Pancreas (tissue), 10 donors: Measurements from ENCODE around the gene HGD. TPM values are rescaled to one million over a fixed set of nuclear protein-coding genes. Genes with fewer than 3 reads are reported as not detected.
A peak's percentile ranks its signal among the peaks of the same experiment; 100 is the strongest.

Source experiments
- ATAC-seq, 4 donors: fragments of 200-7000 bp; cut with Tn5 transposase; one replicate each; pipeline versions ENCODE4 v1.8.0 to v1.9.1; 2020; ENCODE audit warnings: mild to moderate bottlenecking in 4 of 4, moderate library complexity in 4 of 4
- DNase-seq, 6 donors: peaks; one replicate each; pipeline ENCODE4 v3.0.0-alpha.2; 2020
- FAIRE-seq: peaks from 2 replicates; lab custom pipeline; 2012; peaks lifted over from hg19 to GRCh38; lab: Jason Lieb, UNC
- H3K27ac ChIP-seq, 4 donors: fragments of 200-600 bp; sonication (generic); 1 replicate in 3 of 4; 2 replicates in 1 of 4; pipeline versions ENCODE4 v1.5.0 to v1.8.0; 2020
- H3K27me3 ChIP-seq, 4 donors: fragments of 200-600 bp; one replicate each; pipeline ENCODE4 v1.8.0; 2021
- H3K36me3 ChIP-seq, 3 donors: fragments of 200-600 bp; sonication (generic) in 1 of 3; one replicate each; pipeline versions ENCODE4 v1.5.0 to v1.8.0; 2020 to 2021
- H3K4me1 ChIP-seq, 3 donors: fragments of 200-600 bp; one replicate each; pipeline ENCODE4 v1.8.0; 2021
- H3K4me3 ChIP-seq, 4 donors: fragments of 200-600 bp; sonication (generic) in 2 of 4; one replicate each; pipeline versions ENCODE4 v1.5.0 to v1.8.0; 2020 to 2021
- H3K9me3 ChIP-seq, 4 donors: fragments of 200-600 bp; one replicate each; pipeline ENCODE4 v1.8.0; 2021
- CTCF ChIP-seq, 4 donors: fragments of 200-600 bp; sonication (generic) in 3 of 4; IDR thresholded peaks; one replicate each; pipeline versions ENCODE4 v1.5.0 to v1.8.0; 2021; ENCODE audit warnings: antibody characterized with exemption in 4 of 4
- WGBS, 2 donors: extraction: QIAGEN DNeasy Blood & Tissue Kit; methylation state at CpG; one replicate each; pipeline ENCODE4 v1.1.7; 2013; 5-methylcytosine and 5-hydroxymethylcytosine counted together
- intact Hi-C, 3 donors: fragments of 100-400 bp; cut with DNase I; formaldehyde crosslinking; loops; one replicate each; pipeline versions ENCODE4 v1.11.1 to v1.14.2; 2022
- polyA plus RNA-seq, 2 donors: library from polyadenylated mRNA; stranded (reverse); fragments of 200-250 nt; gene quantifications; one replicate each; pipeline ENCODE4 v1.2.3, GENCODE V29; 2013
- total RNA-seq, 6 donors: library from RNA; stranded (reverse); fragmentation: NEBNext Ultra II Directional in 4 of 6; extraction: Animal tissue kit (Norgen Biotek cat#: 25700) in 4 of 6; gene quantifications; one replicate each; pipeline versions ENCODE4 v1.2.1 to v1.2.4, GENCODE V29; 2021 to 2023
- donor health status: healthy with polysubstance abuse.
- donor health status: DM: no; HTN: no; CAD: no; lungs with moderate emphysema.
- donor health status: DM: no; HTN: no; CAD: no.
- donor health status: control.
- donor health status: control.
- donor health status: Bipolar disorder and iron deficiency.
- donor health status: DM: yes; HTN: yes; CAD: no.
- donor health status: DM: no; HTN: no; CAD: no.
- donor health status: DM: no; HTN: no; CAD: no.
- donor health status: DM: yes; HTN: yes; CAD: no.

Gene HGD
- total and polyA plus RNA-seq, 8 donors = 9.7 to 27.7 (median 16.0) TPM

GRCh38 chr3:120670576-120670975, 11.5 kb downstream of the HGD start:
- no peak for DNase-seq
- H3K27ac ChIP-seq = no peak overlapping the region
- no peaks in the 10 kb centered on the region for H3K9me3 ChIP-seq
- WGBS, 2 donors = 87 to 94% methylated on average over 2 of the region's 2 CpGs
- H3K4me1 ChIP-seq = no peaks in the 10 kb centered on the region
- no peak overlapping the region for H3K4me3 ChIP-seq
- intact Hi-C loops = no loop called here
- no peak for TF ChIP-seq CTCF (IDR thresholded peaks at IDR 0.05)
- no peak for FAIRE-seq
- H3K36me3 ChIP-seq = peaks cover 0 to 36% (median 0%) of the 10 kb centered on the region in 3 donors
- H3K27me3 ChIP-seq = no peaks in the 10 kb centered on the region
- no peak for ATAC-seq

- no peak for DNase-seq
- Histone ChIP-seq H3K36me3 (peaks cover 0 to 10% (median 0%) of the 10 kb centered on the region in 3 donors), H3K27me3 (no peaks in the 10 kb centered on the region), H3K4me3 (no peak overlapping the region), H3K27ac (no peak overlapping the region), H3K9me3 (no peaks in the 10 kb centered on the region), H3K4me1 (peaks cover 0 to 5% (median 0%) of the 10 kb centered on the region in 3 donors)
- intact Hi-C loops = no loop called here
- ATAC-seq = no peak
- no peak for FAIRE-seq
- no peak for TF ChIP-seq CTCF (IDR thresholded peaks at IDR 0.05)
Observed at GRCh38 chr3:120664926-120665325, 17.1 kb downstream of the HGD start.

- H3K4me3 ChIP-seq = no peak overlapping the region
- H3K36me3 ChIP-seq = peaks cover 0 to 6% (median 0%) of the 10 kb centered on the region in 3 donors
- peaks cover 0 to 5% (median 0%) of the 10 kb centered on the region in 3 donors for H3K4me1 ChIP-seq
- no peaks in the 10 kb centered on the region for H3K27me3 ChIP-seq
- no peak for TF ChIP-seq CTCF (IDR thresholded peaks at IDR 0.05)
- no peak overlapping the region for H3K27ac ChIP-seq
- WGBS, 2 donors = 47 to 60% methylated on average over 5 of the region's 5 CpGs
- DNase-seq (no peak), ATAC-seq (no peak), FAIRE-seq (no peak)
- intact Hi-C loops = no loop called here
- H3K9me3 ChIP-seq = no peaks in the 10 kb centered on the region
Observed at GRCh38 chr3:120661945-120662344, 20.1 kb downstream of the HGD start.

- FAIRE-seq (no peak), ATAC-seq (peak in 1 of 4 donors; percentile 28), DNase-seq (no peak)
- Histone ChIP-seq H3K9me3 (no peaks in the 10 kb centered on the region), H3K27me3 (no peaks in the 10 kb centered on the region), H3K27ac (no peak overlapping the region), H3K4me1 (peaks cover 0 to 5% (median 0%) of the 10 kb centered on the region in 3 donors), H3K4me3 (no peak overlapping the region), H3K36me3 (peaks cover 0 to 6% (median 0%) of the 10 kb centered on the region in 3 donors)
- intact Hi-C loops = no loop called here
- 14 to 31% methylated on average over 2 of the region's 2 CpGs for WGBS, 2 donors
- TF ChIP-seq CTCF (IDR thresholded peaks at IDR 0.05) = no peak
Observed at GRCh38 chr3:120661106-120661905, 20.7 kb downstream of the HGD start.

- TF ChIP-seq CTCF (IDR thresholded peaks at IDR 0.05) = no peak
- no peak for ATAC-seq
- peaks cover 0 to 5% (median 0%) of the 10 kb centered on the region in 3 donors for H3K4me1 ChIP-seq
- intact Hi-C loops = no loop called here
- no peak for DNase-seq
- FAIRE-seq = no peak
- H3K36me3 ChIP-seq = no peaks in the 10 kb centered on the region
- no peak overlapping the region for H3K4me3 ChIP-seq
- H3K27me3 ChIP-seq = no peaks in the 10 kb centered on the region
- WGBS, 2 donors = 88 to 96% methylated on average over 2 of the region's 2 CpGs
- H3K27ac ChIP-seq = no peak overlapping the region
- H3K9me3 ChIP-seq = no peaks in the 10 kb centered on the region
Observed at GRCh38 chr3:120659834-120660233, 22.2 kb downstream of the HGD start.
